AG09309 (cell line): ENCODE measurements around the gene MAPK14.

Experiments
- DNase-seq: peaks from one replicate; pipeline ENCODE4 v3.0.0-alpha.2; 2010; ENCODE audit warnings: low read depth
- H3K4me3 ChIP-seq: 2 replicates; pipeline ENCODE4 v1.5.1; 2011; ENCODE audit warnings: mild to moderate bottlenecking, low read depth, low read length, moderate library complexity; ENCODE audit not compliant: control insufficient read depth
- CTCF ChIP-seq: IDR thresholded peaks from 2 replicates; pipeline ENCODE4 v1.5.1; 2011; ENCODE audit warnings: mild to moderate bottlenecking, low read depth, low read length, inconsistent platforms; ENCODE audit not compliant: insufficient read depth, control insufficient read depth; ENCODE audit errors: missing control alignments

MAPK14 gene

GRCh38 chr6:36115412-36115811 is 87.8 kb downstream of the MAPK14 start:
- TF ChIP-seq CTCF, result no peak
- DNase-seq, result no peak

GRCh38 chr6:36116066-36116864 is 88.7 kb downstream of the MAPK14 start:
- no peak overlapping the region for H3K4me3 ChIP-seq
- TF ChIP-seq CTCF, result no peak
- no peak for DNase-seq

More at GRCh38 chr6:36115412-36115811, 87.8 kb downstream of the MAPK14 start:
- H3K4me3 ChIP-seq, result no peak overlapping the region

GRCh38 chr6:36116943-36117342 is 89.3 kb downstream of the MAPK14 start:
- no peak overlapping the region for H3K4me3 ChIP-seq
- DNase-seq, result no peak
- TF ChIP-seq CTCF, result no peak

- DNase-seq, result no peak
- H3K4me3 ChIP-seq, result no peak overlapping the region
- TF ChIP-seq CTCF, result no peak
These were observed 90.3 kb downstream of the MAPK14 start for GRCh38 chr6:36117658-36118549.

- no peak overlapping the region for H3K4me3 ChIP-seq
- no peak for TF ChIP-seq CTCF
- no peak for DNase-seq
These were observed 91.0 kb downstream of the MAPK14 start for GRCh38 chr6:36118550-36119107.

GRCh38 chr6:36119209-36119608 is 91.6 kb downstream of the MAPK14 start:
- no peak for TF ChIP-seq CTCF
- DNase-seq, result no peak

More at GRCh38 chr6:36119209-36119608, 91.6 kb downstream of the MAPK14 start:
- H3K4me3 ChIP-seq, result no peak overlapping the region
